H9 (cell line): ENCODE results near the gene MCL1. TPM values are rescaled to one million over a fixed set of nuclear protein-coding genes. Genes with fewer than 3 reads are reported as not detected.

Source experiments
- DNase-seq: peaks from one replicate; pipeline ENCODE4 v3.0.0-alpha.2; 2017
- H2AFZ ChIP-seq: one replicate; pipeline ENCODE4 v1.6.1; 2013; ENCODE audit warnings: mild to moderate bottlenecking, low read length, control low read depth, moderate library complexity
- H2AK5ac ChIP-seq: 2 replicates; pipeline ENCODE4 v1.6.1; 2013; ENCODE audit warnings: low read length, control low read depth, mixed read lengths; ENCODE audit not compliant: insufficient read length
- H2BK120ac ChIP-seq: one replicate; pipeline ENCODE4 v1.6.1; 2013; ENCODE audit warnings: low read depth, mild to moderate bottlenecking, low read length, control low read depth, inconsistent platforms; ENCODE audit not compliant: poor library complexity, severe bottlenecking
- H2BK12ac ChIP-seq: 2 replicates; pipeline ENCODE4 v1.6.1; 2013; ENCODE audit warnings: low read length, control low read depth, mixed read lengths, low read depth; ENCODE audit not compliant: insufficient read length
- H2BK15ac ChIP-seq: 2 replicates; pipeline ENCODE4 v1.6.1; 2013; ENCODE audit warnings: low read depth, low read length, control low read depth
- H2BK20ac ChIP-seq: one replicate; pipeline ENCODE4 v1.6.1; 2013; ENCODE audit warnings: low read depth, mild to moderate bottlenecking, low read length, control low read depth, inconsistent platforms; ENCODE audit not compliant: poor library complexity, severe bottlenecking
- H2BK5ac ChIP-seq: 2 replicates; pipeline ENCODE4 v1.6.1; 2013; ENCODE audit warnings: low read length, control low read depth, mixed read lengths; ENCODE audit not compliant: insufficient read length
- H3K14ac ChIP-seq: 2 replicates; pipeline ENCODE4 v1.6.1; 2013; ENCODE audit warnings: low read length, control low read depth; ENCODE audit not compliant: insufficient read depth
- H3K18ac ChIP-seq: 2 replicates; pipeline ENCODE4 v1.6.1; 2013; ENCODE audit warnings: low read depth, mild to moderate bottlenecking, mixed read lengths, low read length, control low read depth; ENCODE audit not compliant: insufficient read length
- H3K23ac ChIP-seq: 2 replicates; pipeline ENCODE4 v1.6.1; 2013; ENCODE audit warnings: low read length, control low read depth, mixed read lengths, low read depth; ENCODE audit not compliant: insufficient read length
- H3K23me2 ChIP-seq: 2 replicates; pipeline ENCODE4 v1.6.1; 2013; ENCODE audit warnings: low read depth, mild to moderate bottlenecking, mixed read lengths, low read length, control low read depth; ENCODE audit not compliant: insufficient read length, poor library complexity, severe bottlenecking
- H3K27ac ChIP-seq: 2 replicates; pipeline ENCODE4 v1.5.1; 2013; ENCODE audit warnings: low read length, control low read depth, mixed read lengths, low read depth; ENCODE audit not compliant: insufficient read length
- H3K27me3 ChIP-seq: 2 replicates; pipeline ENCODE4 v1.6.1; 2013; ENCODE audit warnings: low read length, control low read depth, inconsistent platforms; ENCODE audit not compliant: insufficient read depth
- H3K4ac ChIP-seq: 2 replicates; pipeline ENCODE4 v1.6.1; 2013; ENCODE audit warnings: low read depth, mild to moderate bottlenecking, control low read depth, inconsistent platforms, low read length, moderate library complexity
- H3K4me1 ChIP-seq: 2 replicates; pipeline ENCODE4 v1.6.1; 2013; ENCODE audit warnings: low read length, control low read depth, inconsistent platforms; ENCODE audit not compliant: insufficient read depth
- H3K4me2 ChIP-seq: 2 replicates; pipeline ENCODE4 v1.6.1; 2013; ENCODE audit warnings: low read length, control low read depth, mixed read lengths; ENCODE audit not compliant: insufficient read length, insufficient read depth
- H3K56ac ChIP-seq: 2 replicates; pipeline ENCODE4 v1.6.1; 2013; ENCODE audit warnings: low read depth, mild to moderate bottlenecking, mixed read lengths, low read length, control low read depth; ENCODE audit not compliant: insufficient read length
- H3K79me1 ChIP-seq: 2 replicates; pipeline ENCODE4 v1.6.1; 2013; ENCODE audit warnings: low read depth, mild to moderate bottlenecking, moderate library complexity, low read length, control low read depth, inconsistent platforms; ENCODE audit not compliant: insufficient read depth, poor library complexity, severe bottlenecking
- H3K79me2 ChIP-seq: 2 replicates; pipeline ENCODE4 v1.6.1; 2013; ENCODE audit warnings: low read length, control low read depth, inconsistent platforms; ENCODE audit not compliant: insufficient read depth
- H3K9ac ChIP-seq: 2 replicates; pipeline ENCODE4 v1.6.1; 2013; ENCODE audit warnings: low read length, control low read depth, mixed read lengths; ENCODE audit not compliant: insufficient read length; ENCODE audit errors: extremely low read depth
- H3K9me3 ChIP-seq: one replicate; pipeline ENCODE4 v1.6.1; 2013; ENCODE audit warnings: low read depth, low read length, inconsistent platforms; ENCODE audit not compliant: control insufficient read depth
- H3T11ph ChIP-seq: one replicate; pipeline ENCODE4 v1.6.1; 2013; ENCODE audit warnings: mild to moderate bottlenecking, low read length, control low read depth, inconsistent platforms
- H4K20me1 ChIP-seq: one replicate; pipeline ENCODE4 v1.6.1; 2013; ENCODE audit not compliant: control insufficient read depth, insufficient read length, insufficient read depth
- H4K5ac ChIP-seq: 2 replicates; pipeline ENCODE4 v1.6.1; 2013; ENCODE audit warnings: low read depth, mild to moderate bottlenecking, mixed read lengths, low read length, control low read depth; ENCODE audit not compliant: insufficient read length
- H4K8ac ChIP-seq: replicated peaks from 2 replicates; pipeline ENCODE4 v1.6.1; 2013; ENCODE audit warnings: low read length, control low read depth, mixed read lengths, low read depth; ENCODE audit not compliant: insufficient read length
- H4K91ac ChIP-seq: 2 replicates; pipeline ENCODE4 v1.6.1; 2013; ENCODE audit warnings: low read depth, mild to moderate bottlenecking, moderate library complexity, mixed read lengths, low read length, control low read depth; ENCODE audit not compliant: insufficient read length
- H3K27ac Mint-ChIP-seq, 3 experiments: 2 replicates in 2 of 3; 3 replicates in 1 of 3; pipeline ENCODE4 v1.8.0; 2020 to 2021; ENCODE audit warnings: mixed read lengths in 3 of 3, mild to moderate bottlenecking in 1 of 3, moderate library complexity in 1 of 3
- H3K27me3 Mint-ChIP-seq: 2 replicates; pipeline ENCODE4 v1.8.0; 2021; ENCODE audit warnings: low read depth, mild to moderate bottlenecking, moderate library complexity, mixed read lengths
- H3K36me3 Mint-ChIP-seq, 3 experiments: 2 replicates in 2 of 3; 3 replicates in 1 of 3; pipeline ENCODE4 v1.8.0; 2020 to 2021; ENCODE audit warnings: low read depth in 3 of 3, mixed read lengths in 3 of 3; ENCODE audit not compliant: insufficient read depth in 1 of 3
- H3K4me1 Mint-ChIP-seq, 2 experiments: 2 replicates each; pipeline ENCODE4 v1.8.0; 2020; ENCODE audit warnings: mixed read lengths in 2 of 2
- H3K4me3 Mint-ChIP-seq, 2 experiments: 2 replicates in 1 of 2; 3 replicates in 1 of 2; pipeline ENCODE4 v1.8.0; 2020 to 2021; ENCODE audit warnings: mild to moderate bottlenecking in 2 of 2, mixed read lengths in 2 of 2, moderate library complexity in 1 of 2
- H3K9me3 Mint-ChIP-seq, 2 experiments: 2 replicates in 1 of 2; 3 replicates in 1 of 2; pipeline ENCODE4 v1.8.0; 2020; ENCODE audit warnings: mild to moderate bottlenecking in 2 of 2, mixed read lengths in 2 of 2, moderate library complexity in 1 of 2
- WGBS: extraction: QIAGEN DNeasy Blood & Tissue Kit; methylation state at CpG from one replicate; pipeline ENCODE4 v1.1.7; 2013; ENCODE audit warnings: missing lambda C conversion rate, low lambda C conversion rate, mixed read lengths; ENCODE audit not compliant: insufficient read length; ENCODE audit errors: extremely low coverage; 5-methylcytosine and 5-hydroxymethylcytosine counted together
- total RNA-seq: library from RNA; stranded (reverse); gene quantifications from 2 replicates; pipeline ENCODE4 v1.2.1, GENCODE V29; 2021
- TF ChIP-seq, protein P1 (sequence below): fragments of 200-600 bp; sonication (generic); conservative IDR thresholded peaks from 3 replicates; pipeline ENCODE4 v1.8.0; 2021; ENCODE audit warnings: antibody characterized with exemption, mild to moderate bottlenecking

Gene MCL1
- total RNA-seq, 1 experiment from 2014 or later, result 247 TPM

DNA sequence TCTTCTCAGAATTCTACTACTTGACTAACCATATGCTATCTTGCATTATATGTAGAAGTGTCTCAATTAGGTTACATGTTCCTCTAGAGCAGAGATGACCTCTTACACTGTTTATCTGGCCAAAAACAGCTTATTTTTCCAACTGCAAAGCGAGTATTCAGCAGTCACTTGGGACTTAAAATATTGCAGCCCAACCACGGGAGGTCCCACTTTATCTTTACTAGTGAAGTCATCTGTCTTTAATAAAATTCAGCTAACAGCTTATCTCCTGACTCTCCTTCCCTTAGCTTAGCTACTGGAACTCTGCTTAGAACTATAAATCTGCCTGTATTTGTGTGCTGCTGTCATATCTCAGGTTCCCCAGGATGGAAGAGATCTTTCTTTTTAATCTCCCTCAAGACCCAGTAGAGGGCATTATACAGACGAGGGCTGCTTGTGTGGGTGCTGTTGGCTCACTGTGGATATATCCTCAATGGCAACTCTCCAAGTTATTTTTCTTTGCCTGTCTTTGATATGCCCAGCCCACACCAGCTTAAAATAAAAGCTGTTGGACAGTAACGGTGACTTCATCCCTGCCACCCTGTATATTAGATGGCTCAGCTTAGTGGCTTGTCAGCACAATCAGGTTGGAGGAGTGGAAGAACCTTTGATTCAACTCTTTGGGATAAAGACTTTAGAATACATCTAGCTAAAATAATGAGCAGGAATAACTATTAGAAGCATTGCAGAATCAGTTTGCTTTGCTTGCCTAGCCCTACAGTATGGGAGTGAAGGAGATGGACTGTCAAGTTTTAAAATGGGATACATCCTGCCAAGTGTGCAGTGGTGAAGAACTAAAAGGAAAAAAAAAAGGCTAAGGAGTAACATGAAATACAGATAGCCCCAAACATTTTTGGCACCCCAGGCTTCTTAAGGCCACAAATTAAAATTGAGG, 40.4 kb upstream of the MCL1 start:
- H2BK15ac ChIP-seq, result no peak overlapping the region

More for the DNA sequence above, 40.4 kb upstream of the MCL1 start:
- no peak overlapping the region for H3T11ph ChIP-seq
- H3K27me3 Mint-ChIP-seq, result no peaks in the 10 kb centered on the region; the same call in 1 of the 2 replicates
- no peak overlapping the region for H2BK20ac ChIP-seq
- H3K36me3 Mint-ChIP-seq, result peaks cover 56 to 91% (median 80%) of the 10 kb centered on the region in 3 experiments; a peak in 6 of 7 replicates
- no peak overlapping the region for H3K18ac ChIP-seq
- no peak overlapping the region for H2BK12ac ChIP-seq
- H4K20me1 ChIP-seq, result peaks cover 3% of the 10 kb centered on the region
- H4K5ac ChIP-seq, result no peak overlapping the region
- peaks cover 12 to 15% of the 10 kb centered on the region in 2 experiments for H3K4me1 Mint-ChIP-seq
- H3K9me3 ChIP-seq, result no peaks in the 10 kb centered on the region
- peaks cover 5% of the 10 kb centered on the region for H3K79me1 ChIP-seq
- H2BK120ac ChIP-seq, result no peak overlapping the region
- no peak overlapping the region for H2AK5ac ChIP-seq
- no peak overlapping the region for H4K8ac ChIP-seq
- no peak overlapping the region for H4K91ac ChIP-seq
- no peaks in the 10 kb centered on the region for H3K79me2 ChIP-seq
- TF ChIP-seq, protein P1, sequence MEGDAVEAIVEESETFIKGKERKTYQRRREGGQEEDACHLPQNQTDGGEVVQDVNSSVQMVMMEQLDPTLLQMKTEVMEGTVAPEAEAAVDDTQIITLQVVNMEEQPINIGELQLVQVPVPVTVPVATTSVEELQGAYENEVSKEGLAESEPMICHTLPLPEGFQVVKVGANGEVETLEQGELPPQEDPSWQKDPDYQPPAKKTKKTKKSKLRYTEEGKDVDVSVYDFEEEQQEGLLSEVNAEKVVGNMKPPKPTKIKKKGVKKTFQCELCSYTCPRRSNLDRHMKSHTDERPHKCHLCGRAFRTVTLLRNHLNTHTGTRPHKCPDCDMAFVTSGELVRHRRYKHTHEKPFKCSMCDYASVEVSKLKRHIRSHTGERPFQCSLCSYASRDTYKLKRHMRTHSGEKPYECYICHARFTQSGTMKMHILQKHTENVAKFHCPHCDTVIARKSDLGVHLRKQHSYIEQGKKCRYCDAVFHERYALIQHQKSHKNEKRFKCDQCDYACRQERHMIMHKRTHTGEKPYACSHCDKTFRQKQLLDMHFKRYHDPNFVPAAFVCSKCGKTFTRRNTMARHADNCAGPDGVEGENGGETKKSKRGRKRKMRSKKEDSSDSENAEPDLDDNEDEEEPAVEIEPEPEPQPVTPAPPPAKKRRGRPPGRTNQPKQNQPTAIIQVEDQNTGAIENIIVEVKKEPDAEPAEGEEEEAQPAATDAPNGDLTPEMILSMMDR, result peak; percentile 32; the same call in 2 of the 3 replicates
- no peak overlapping the region for H3K14ac ChIP-seq
- H3K27me3 ChIP-seq, result peaks cover 1% of the 10 kb centered on the region; the same call in 1 of the 2 replicates
- H3K9me3 Mint-ChIP-seq, result no peaks in the 10 kb centered on the region
- no peak for DNase-seq
- no CpG with 5 or more reads among the region's 4 CpGs for WGBS
- H3K23me2 ChIP-seq, result no peaks in the 10 kb centered on the region
- H3K4me2 ChIP-seq, result no peak overlapping the region
- H3K27ac ChIP-seq, result no peak overlapping the region
- H3K23ac ChIP-seq, result no peak overlapping the region
- H3K9ac ChIP-seq, result no peak overlapping the region
- H3K4me1 ChIP-seq, result no peaks in the 10 kb centered on the region
- no peak overlapping the region for H3K4ac ChIP-seq
- no peak overlapping the region for H3K56ac ChIP-seq
- H2AFZ ChIP-seq, result no peak overlapping the region
- peak overlapping the region in 1 of 3 experiments; percentile 52; a peak in 3 of 7 replicates for H3K27ac Mint-ChIP-seq
- H3K4me3 Mint-ChIP-seq, result no peak overlapping the region
- no peak overlapping the region for H2BK5ac ChIP-seq
